HEK293T (cell line): ENCODE data around the gene AGPS.

Experiments
- ARNT ChIP-seq: fragments of 450-650 bp; IDR thresholded peaks from 2 replicates; pipeline ENCODE4 v1.6.1; 2017; ENCODE audit warnings: mild to moderate bottlenecking
- FOXK2 ChIP-seq: fragments of 450-650 bp; IDR thresholded peaks from 2 replicates; pipeline ENCODE4 v1.6.1; 2016; ENCODE audit warnings: mild to moderate bottlenecking
- SP1 ChIP-seq: fragments of 450-650 bp; IDR thresholded peaks from 2 replicates; pipeline ENCODE4 v1.6.1; 2017
- TF ChIP-seq, protein P1 (sequence below): fragments of 450-650 bp; IDR thresholded peaks from 2 replicates; pipeline ENCODE4 v1.6.1; 2016

DNA sequence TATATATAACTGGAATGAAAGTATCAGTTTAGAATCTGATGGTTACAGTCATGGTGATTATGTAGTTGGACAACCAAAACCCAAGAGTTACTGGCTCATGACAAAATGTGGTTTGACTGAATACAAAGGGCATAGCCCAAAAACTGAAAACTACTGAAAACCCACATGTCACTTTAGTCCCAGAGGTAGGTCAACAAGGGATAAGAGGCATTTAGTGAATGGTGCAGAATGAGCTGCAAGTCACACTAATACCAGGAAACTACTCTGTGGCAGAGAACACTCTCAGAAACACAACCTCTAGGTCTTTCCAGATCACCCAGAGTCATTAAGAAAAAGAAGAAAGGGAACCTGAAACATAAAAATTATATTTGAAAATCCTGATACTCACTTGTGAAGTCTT is 154.5 kb downstream of the AGPS start:
- TF ChIP-seq SP1 = no peak
- TF ChIP-seq, protein P1, sequence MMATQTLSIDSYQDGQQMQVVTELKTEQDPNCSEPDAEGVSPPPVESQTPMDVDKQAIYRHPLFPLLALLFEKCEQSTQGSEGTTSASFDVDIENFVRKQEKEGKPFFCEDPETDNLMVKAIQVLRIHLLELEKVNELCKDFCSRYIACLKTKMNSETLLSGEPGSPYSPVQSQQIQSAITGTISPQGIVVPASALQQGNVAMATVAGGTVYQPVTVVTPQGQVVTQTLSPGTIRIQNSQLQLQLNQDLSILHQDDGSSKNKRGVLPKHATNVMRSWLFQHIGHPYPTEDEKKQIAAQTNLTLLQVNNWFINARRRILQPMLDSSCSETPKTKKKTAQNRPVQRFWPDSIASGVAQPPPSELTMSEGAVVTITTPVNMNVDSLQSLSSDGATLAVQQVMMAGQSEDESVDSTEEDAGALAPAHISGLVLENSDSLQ = no peak
- TF ChIP-seq ARNT = no peak
- no peak for TF ChIP-seq FOXK2
